DMS153 (cell line): Measurements from ENCODE around the gene PLXDC2.
"Not testable (repeated sequence)": the region's sequence is repeated elsewhere in the genome, so short reads cannot be mapped to it uniquely, and the experiment has no call there.

Experiments
- DNase-seq: peaks from one replicate; lab custom pipeline; 2025; lab: John Stamatoyannopoulos, UW

The PLXDC2 gene

GRCh38 chr10:19979628-19980027 is 163.4 kb downstream of the PLXDC2 start:
- DNase-seq, result no peak

GRCh38 chr10:19983880-19984565 is 167.8 kb downstream of the PLXDC2 start:
- DNase-seq, result no peak

GRCh38 chr10:19985745-19986144 is 169.5 kb downstream of the PLXDC2 start:
- no peak for DNase-seq

GRCh38 chr10:19986591-19986990 is 170.4 kb downstream of the PLXDC2 start:
- DNase-seq, result no peak

GRCh38 chr10:19987931-19988330 is 171.7 kb downstream of the PLXDC2 start:
- no peak for DNase-seq

DNA sequence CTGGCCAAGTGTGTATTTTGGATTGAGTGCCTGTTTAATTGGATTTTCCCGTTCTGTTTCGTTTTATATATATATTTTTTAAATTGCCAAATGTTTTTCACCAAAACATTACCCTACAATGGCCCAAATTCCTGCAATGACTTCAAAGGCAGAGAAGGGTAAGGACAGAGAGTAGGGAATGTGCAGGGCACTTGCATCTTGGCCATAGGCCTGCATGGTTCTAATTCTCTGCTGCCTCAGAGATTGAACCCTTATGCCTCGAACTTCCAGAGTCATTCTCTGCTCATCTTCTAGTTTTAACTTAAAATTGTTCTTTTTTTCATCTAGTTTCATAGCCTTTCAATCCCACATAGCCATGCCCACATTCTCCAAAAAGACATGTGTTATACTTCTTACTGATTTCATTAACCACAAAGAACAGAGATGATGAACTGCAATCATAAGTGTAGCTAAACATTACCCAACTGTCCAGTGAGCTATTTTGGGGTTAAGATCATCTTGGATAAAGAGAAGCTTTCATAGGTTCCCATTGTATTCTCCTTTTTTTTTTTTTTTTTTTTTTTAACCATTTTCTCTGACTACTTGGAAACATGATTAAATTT is 177.6 kb downstream of the PLXDC2 start:
- no peak for DNase-seq

DNA sequence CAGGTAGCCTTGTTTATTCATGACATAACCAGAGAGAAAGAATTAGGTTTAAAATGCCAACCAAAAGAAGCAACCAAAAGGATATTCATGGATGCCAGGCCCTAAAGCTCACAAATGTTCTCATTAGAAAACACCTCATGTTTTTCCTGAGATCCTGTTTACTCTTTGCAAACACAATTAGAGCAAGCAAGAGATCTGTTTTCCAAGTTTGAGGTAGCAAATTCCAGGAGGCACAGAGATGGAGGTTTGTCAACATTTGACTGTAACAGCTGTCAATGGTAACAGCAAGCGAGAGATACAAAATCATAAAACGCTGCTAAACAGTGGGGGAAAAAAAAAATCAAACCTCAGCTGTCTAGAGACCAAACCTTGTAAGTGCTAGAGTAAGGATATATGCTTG is 182.2 kb downstream of the PLXDC2 start:
- no peak for DNase-seq

DNA sequence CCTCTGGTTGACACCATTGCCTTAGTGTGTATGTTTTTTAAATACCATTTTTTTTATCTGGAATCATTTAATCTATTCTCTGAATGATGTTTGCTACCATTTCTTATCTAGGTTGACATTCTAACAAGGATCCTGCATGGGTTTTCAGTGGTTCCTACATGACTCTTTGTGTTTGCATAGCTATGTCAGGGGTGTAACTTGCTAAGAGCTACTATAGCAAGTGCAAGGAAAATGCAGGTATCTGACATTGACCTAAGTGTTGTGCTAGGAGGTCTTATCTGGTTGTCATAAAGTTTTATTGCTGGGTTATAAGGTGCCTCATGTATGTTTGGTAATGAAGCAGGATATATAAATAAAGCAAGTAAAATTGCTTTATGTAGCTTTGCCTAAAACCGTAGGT is 183.2 kb downstream of the PLXDC2 start:
- DNase-seq, result no peak

DNA sequence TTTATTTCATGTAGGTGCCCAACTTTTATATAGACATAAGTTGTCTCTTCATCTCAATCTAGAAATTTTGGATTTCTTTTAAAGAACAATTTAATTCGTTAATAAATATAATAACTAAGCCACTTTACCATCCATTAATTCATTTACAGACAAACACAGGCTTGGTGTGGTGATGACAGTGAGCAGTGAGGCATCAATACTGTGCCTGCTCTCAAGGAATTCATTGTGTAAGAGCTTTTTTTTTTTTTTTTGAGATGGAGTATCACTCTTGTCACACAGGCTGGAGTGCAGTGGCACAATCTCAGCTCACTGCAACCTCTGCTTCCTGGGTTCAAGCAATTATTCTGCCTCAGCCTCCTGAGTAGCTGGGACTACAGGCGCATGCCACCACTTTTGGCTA is 185.8 kb downstream of the PLXDC2 start:
- not testable (repeated sequence) for DNase-seq

DNA sequence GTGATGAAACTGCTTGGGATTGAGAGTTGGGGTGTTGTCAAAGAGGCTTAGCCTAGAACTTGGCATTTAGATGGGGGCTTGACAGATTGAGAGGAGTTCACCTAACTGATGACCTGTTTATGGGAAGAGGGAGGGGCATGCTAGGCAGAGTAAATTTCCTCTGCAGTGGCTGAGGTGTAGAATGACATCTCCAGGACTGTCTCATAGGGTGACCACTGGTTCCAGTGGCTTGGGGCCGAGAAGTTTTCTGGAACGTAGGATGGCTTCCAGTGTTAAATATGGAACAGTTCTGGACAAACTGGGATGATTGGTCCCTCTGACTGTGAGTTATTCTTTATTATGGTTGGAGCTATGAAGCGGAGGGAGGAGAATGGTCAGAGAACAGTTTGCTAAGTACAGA is 186.4 kb downstream of the PLXDC2 start:
- no peak for DNase-seq

GRCh38 chr10:20004087-20004523 is 187.9 kb downstream of the PLXDC2 start:
- DNase-seq, result no peak

GRCh38 chr10:20005638-20006037 is 189.4 kb downstream of the PLXDC2 start:
- DNase-seq, result no peak

GRCh38 chr10:20006169-20006870 is 190.1 kb downstream of the PLXDC2 start:
- no peak for DNase-seq

- DNase-seq, result no peak
Measured at GRCh38 chr10:20007426-20007825, 191.2 kb downstream of the PLXDC2 start.

- no peak for DNase-seq
Measured at GRCh38 chr10:20013991-20014750, 197.9 kb downstream of the PLXDC2 start.

GRCh38 chr10:20017961-20018360 is 201.7 kb downstream of the PLXDC2 start:
- DNase-seq, result no peak

DNA sequence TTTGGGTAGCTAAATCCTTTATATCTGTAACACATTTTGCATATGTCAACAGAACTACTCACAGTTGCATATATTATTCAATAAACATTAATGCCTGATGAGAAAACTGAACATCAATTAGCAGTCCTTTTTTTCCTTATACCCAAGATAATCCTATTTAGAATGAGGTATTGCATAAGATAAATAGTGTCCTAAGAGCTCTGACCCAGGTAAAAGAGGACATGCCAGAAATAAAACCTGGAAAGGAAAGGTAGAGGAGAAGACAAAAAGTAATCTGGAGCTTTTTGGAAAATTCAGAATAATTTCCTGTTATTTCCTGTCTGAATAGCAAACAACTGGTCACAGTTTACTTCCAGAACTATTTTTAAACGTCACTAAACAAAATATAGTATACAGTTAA is 204.4 kb downstream of the PLXDC2 start:
- no peak for DNase-seq

DNA sequence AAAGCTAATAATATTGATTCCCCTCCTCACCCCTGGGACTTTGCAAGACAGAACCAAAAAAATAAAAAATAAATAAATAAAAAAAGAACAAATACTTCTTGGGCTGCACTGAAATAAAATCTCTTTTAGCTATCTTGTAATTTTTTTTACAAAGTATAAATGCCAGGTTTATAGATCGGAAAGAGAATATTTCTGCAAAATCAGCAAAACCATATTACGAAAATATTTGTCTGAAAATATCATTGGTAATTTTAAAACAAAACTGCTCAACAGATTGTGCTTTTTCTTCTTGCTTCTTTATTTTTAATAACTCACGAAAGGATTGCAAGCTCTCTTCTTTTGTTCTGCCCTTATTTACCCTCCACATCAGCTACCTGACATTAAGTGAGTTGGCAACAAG is 213.3 kb downstream of the PLXDC2 start:
- DNase-seq, result no peak

DNA sequence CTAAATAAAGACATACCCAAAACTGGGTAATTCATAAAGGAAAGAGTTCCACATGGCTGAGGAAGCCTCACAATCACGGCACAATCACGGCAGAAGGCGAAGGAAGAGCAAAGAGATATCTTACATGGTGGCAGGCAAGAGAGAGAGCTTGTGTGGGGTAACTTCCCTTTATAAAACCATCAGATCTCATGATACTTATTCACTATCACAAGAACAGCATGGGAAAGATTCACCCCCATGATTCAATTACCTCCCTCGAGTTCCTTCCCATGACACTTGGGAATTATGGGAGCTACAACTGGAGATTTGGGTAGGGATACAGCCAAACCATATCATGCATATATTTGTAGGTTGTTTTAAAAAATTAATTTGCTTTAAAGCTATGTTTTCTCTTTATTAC is 217.2 kb downstream of the PLXDC2 start:
- no peak for DNase-seq

- no peak for DNase-seq
Measured at GRCh38 chr10:20034732-20035131, 218.5 kb downstream of the PLXDC2 start.

DNA sequence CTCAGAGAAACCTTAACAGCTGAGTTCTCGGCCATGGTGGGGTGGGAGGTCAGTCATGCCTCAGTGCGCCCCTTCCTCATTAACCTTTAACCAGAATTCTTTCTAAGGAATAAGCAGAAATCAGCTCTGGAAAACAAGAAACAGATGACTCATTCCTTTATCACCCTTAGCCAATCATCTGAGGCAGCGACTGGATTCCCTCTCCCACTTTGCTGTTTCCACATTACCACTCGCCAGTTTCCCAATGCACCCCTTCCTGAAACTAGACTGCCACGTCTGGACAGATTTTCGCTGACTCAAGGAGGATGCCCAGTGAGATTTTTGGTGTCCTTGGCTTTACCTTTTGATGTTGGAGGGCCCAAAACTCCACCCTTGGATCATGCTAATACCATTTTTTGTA is 223.8 kb downstream of the PLXDC2 start:
- no peak for DNase-seq

GRCh38 chr10:20041931-20042330 is 225.7 kb downstream of the PLXDC2 start:
- DNase-seq, result no peak

DNA sequence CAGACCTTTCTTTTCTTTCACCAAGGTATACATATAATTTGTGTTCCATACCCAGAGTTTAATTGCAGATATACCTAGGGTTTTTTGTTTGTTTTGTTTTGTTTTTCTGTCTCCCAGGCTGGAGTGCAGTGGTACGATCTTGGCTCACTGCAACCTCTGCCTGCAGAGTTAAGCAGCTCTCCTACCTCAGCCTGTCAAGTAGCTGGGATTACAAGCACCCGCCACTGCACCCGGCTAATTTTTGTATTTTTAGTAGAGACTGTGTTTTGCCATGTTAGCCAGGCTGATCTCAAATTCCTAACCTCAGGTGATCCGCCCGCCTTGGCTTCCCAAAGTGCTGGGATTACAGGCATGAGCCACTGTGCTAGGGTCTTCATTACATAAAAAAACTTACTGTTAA is 228.9 kb downstream of the PLXDC2 start:
- not testable (repeated sequence) for DNase-seq
